Activated effector memory CD4-positive, alpha-beta T cell treated with anti-CD3 and anti-CD28 coated beads, Interleukin-2, amount 50 U/mL, for 16 hours (primary cell): ENCODE results near the gene KCNJ13.
A peak's percentile ranks its signal among the peaks of the same experiment; 100 is the strongest.

Source experiments
- DNase-seq: peaks from one replicate; pipeline ENCODE4 v3.0.0-alpha.2; 2020

The KCNJ13 gene

GRCh38 chr2:232776435-232776834 is at the start of gene KCNJ13:
Gene KCNJ13, minus strand, starts transcription at chr2:232776565. Its CDS starts 5,203 bp downstream, at chr2:232771362.
- DNase-seq = no peak

- no peak for DNase-seq
These were observed 41.4 kb upstream of the KCNJ13 start for GRCh38 chr2:232817756-232818155.

GRCh38 chr2:232816657-232817056 is 40.3 kb upstream of the KCNJ13 start:
- DNase-seq = no peak

- DNase-seq = no peak
These were observed 39.2 kb upstream of the KCNJ13 start for GRCh38 chr2:232815569-232815968.

GRCh38 chr2:232810444-232810843 is 34.1 kb upstream of the KCNJ13 start:
- DNase-seq = no peak

GRCh38 chr2:232809349-232810124 is 33.2 kb upstream of the KCNJ13 start:
- no peak for DNase-seq

- no peak for DNase-seq
These were observed 25.7 kb upstream of the KCNJ13 start for GRCh38 chr2:232802091-232802490.

- no peak for DNase-seq
These were observed 23.8 kb upstream of the KCNJ13 start for GRCh38 chr2:232800166-232800565.

GRCh38 chr2:232798187-232798586 is 21.8 kb upstream of the KCNJ13 start:
- no peak for DNase-seq

- DNase-seq = no peak
These were observed 19.6 kb upstream of the KCNJ13 start for GRCh38 chr2:232795920-232796319.

- DNase-seq = no peak
These were observed 18.6 kb upstream of the KCNJ13 start for GRCh38 chr2:232794981-232795380.

GRCh38 chr2:232793271-232793670 is 16.9 kb upstream of the KCNJ13 start:
- no peak for DNase-seq

GRCh38 chr2:232791518-232791917 is 15.2 kb upstream of the KCNJ13 start:
- no peak for DNase-seq

- DNase-seq = no peak
These were observed 12.7 kb upstream of the KCNJ13 start for GRCh38 chr2:232789082-232789481.

GRCh38 chr2:232787806-232788205 is 11.4 kb upstream of the KCNJ13 start:
- DNase-seq = no peak

GRCh38 chr2:232783278-232783677 is 6.9 kb upstream of the KCNJ13 start:
- no peak for DNase-seq

GRCh38 chr2:232781765-232782164 is 5.4 kb upstream of the KCNJ13 start:
- DNase-seq = peak; percentile 64

GRCh38 chr2:232779934-232780333 is 3.6 kb upstream of the KCNJ13 start:
- DNase-seq = no peak

GRCh38 chr2:232779465-232779864 is 3.1 kb upstream of the KCNJ13 start:
- no peak for DNase-seq

- no peak for DNase-seq
These were observed 911 bp upstream of the KCNJ13 start for GRCh38 chr2:232777276-232777675.

- DNase-seq = no peak
These were observed 2.5 kb downstream of the KCNJ13 start for GRCh38 chr2:232773815-232774214.

- no peak for DNase-seq
These were observed 3.8 kb downstream of the KCNJ13 start for GRCh38 chr2:232772531-232772930.

GRCh38 chr2:232771870-232772269 is 4.5 kb downstream of the KCNJ13 start:
- DNase-seq = no peak

GRCh38 chr2:232770207-232770606 is 6.2 kb downstream of the KCNJ13 start:
- no peak for DNase-seq

GRCh38 chr2:232767866-232768265 is 8.5 kb downstream of the KCNJ13 start:
- no peak for DNase-seq
